ENCODE results near the gene UBE2QL1.

The UBE2QL1 gene

DNA sequence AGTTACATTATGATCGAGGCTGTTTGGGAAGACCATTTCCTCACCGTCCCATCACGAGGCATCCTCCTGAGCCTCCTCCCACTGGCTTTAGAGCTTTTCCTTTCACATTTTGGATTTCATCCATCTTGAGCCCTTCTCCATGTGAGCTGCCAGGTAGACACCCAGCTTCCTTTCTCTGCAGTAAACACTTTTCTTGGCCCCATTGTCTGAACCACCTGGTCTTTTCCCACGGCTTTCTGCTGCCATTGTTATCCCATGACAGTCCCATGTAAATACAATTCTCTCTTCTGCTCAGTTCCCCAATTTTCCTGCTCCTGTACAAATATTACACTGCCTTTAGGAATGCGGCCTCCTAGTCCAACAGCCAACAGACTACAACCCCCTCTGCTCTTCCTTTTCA, 24.1 kb downstream of the UBE2QL1 start:
- Mint-ChIP-seq H3K27me3 (peaks cover 10% of the 10 kb centered on the region), H3K27ac (no peak overlapping the region), H3K9me3 (no peaks in the 10 kb centered on the region), H3K4me1 (ENCODE audit: low read depth) (no peaks in the 10 kb centered on the region), H3K4me3 (no peak overlapping the region), H3K36me3 (ENCODE audit: low read depth) (no peaks in the 10 kb centered on the region)

DNA sequence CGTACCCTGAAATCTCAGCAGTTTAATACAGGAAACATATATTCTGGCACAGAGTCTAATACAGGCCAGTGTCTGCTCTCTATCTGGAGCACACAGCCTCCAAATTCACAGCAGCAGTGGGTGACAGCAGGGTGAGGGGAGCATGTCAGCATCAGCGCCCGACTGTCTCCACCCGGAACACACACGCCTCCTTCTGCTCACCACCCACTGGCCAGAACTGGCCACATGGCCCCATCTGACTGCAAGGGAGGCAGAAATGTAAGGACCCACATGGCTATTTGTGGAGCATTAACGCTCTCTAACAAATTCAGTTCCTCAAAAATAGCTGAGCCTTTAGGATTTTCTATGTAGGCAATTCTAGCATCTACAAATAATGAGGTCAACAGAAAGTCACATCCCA, 24.6 kb downstream of the UBE2QL1 start:
- no peak overlapping the region for H3K4me3 Mint-ChIP-seq
- no peaks in the 10 kb centered on the region for H3K4me1 Mint-ChIP-seq (ENCODE audit: low read depth)
- H3K36me3 Mint-ChIP-seq (ENCODE audit: low read depth): no peaks in the 10 kb centered on the region
- no peak overlapping the region for H3K27ac Mint-ChIP-seq
- H3K9me3 Mint-ChIP-seq: no peaks in the 10 kb centered on the region
- peaks cover 7% of the 10 kb centered on the region for H3K27me3 Mint-ChIP-seq

DNA sequence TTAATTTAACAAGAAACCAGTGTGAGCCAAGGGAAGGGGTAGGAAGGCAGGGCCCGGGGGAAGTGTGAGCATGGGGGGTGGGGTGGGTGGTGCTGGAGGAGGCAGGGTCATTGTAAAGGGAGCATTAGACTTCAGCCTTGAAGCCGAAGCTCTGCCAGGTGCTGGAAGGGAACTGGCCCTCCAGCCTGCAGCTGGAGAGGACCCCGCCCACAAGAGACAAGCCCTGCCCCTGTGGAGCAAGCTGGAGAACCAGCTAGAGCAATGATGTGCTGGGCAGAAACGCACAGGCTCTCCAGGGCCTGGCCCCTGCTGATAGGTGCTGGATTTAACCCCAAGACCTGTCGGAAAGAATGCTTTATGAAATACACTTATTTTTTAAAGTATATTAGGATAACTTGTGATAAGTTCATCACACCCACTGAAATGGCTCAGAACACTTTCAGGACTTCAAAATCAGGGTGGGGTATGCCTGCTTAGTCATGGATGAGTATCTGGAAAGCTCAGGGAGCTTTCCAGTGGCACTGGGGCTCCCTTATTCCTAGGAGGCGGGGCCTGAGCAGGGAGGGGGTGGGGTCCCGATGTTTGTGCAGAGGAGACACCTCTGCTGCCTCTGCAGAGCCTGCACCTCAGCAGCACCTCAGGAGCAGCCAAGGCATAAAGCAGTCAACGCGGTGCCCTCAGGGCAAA, 27.1 kb downstream of the UBE2QL1 start:
- H3K27ac Mint-ChIP-seq: no peak overlapping the region
- no peak overlapping the region for H3K4me3 Mint-ChIP-seq
- H3K9me3 Mint-ChIP-seq: no peaks in the 10 kb centered on the region
- H3K27me3 Mint-ChIP-seq: peaks cover 7% of the 10 kb centered on the region
- no peaks in the 10 kb centered on the region for H3K36me3 Mint-ChIP-seq (ENCODE audit: low read depth)
- no peaks in the 10 kb centered on the region for H3K4me1 Mint-ChIP-seq (ENCODE audit: low read depth)

DNA sequence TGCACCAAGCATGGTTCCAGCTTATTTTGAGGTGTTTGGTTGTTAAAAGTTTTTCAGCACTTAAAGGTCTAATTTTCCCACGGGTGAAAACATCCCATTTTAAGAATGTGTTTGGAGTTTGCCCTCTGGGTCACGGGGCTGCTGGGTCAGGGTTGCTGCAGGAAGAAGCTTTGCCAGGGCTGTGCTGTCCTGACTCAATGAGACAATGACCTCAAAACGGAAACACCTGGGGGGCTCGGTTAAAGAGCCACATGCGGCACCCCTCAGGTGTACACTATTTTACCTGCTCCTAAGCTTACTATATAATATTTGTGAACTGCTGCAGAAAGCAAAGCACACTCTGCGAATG, 27.6 kb downstream of the UBE2QL1 start:
- H3K27me3 Mint-ChIP-seq: peaks cover 7% of the 10 kb centered on the region
- H3K36me3 Mint-ChIP-seq (ENCODE audit: low read depth): no peaks in the 10 kb centered on the region
- no peak overlapping the region for H3K27ac Mint-ChIP-seq
- H3K9me3 Mint-ChIP-seq: no peaks in the 10 kb centered on the region
- no peaks in the 10 kb centered on the region for H3K4me1 Mint-ChIP-seq (ENCODE audit: low read depth)
- no peak overlapping the region for H3K4me3 Mint-ChIP-seq

GRCh38 chr5:6478793-6479192, 30.1 kb downstream of the UBE2QL1 start:
- Mint-ChIP-seq H3K4me3 (no peak overlapping the region), H3K27ac (no peak overlapping the region), H3K9me3 (no peaks in the 10 kb centered on the region), H3K36me3 (ENCODE audit: low read depth) (no peaks in the 10 kb centered on the region), H3K4me1 (ENCODE audit: low read depth) (no peaks in the 10 kb centered on the region), H3K27me3 (no peaks in the 10 kb centered on the region)

GRCh38 chr5:6480133-6481051, 31.7 kb downstream of the UBE2QL1 start:
- Mint-ChIP-seq H3K9me3 (no peaks in the 10 kb centered on the region), H3K27me3 (no peaks in the 10 kb centered on the region), H3K27ac (no peak overlapping the region), H3K4me3 (no peak overlapping the region), H3K36me3 (ENCODE audit: low read depth) (no peaks in the 10 kb centered on the region), H3K4me1 (ENCODE audit: low read depth) (peaks cover 8% of the 10 kb centered on the region)

DNA sequence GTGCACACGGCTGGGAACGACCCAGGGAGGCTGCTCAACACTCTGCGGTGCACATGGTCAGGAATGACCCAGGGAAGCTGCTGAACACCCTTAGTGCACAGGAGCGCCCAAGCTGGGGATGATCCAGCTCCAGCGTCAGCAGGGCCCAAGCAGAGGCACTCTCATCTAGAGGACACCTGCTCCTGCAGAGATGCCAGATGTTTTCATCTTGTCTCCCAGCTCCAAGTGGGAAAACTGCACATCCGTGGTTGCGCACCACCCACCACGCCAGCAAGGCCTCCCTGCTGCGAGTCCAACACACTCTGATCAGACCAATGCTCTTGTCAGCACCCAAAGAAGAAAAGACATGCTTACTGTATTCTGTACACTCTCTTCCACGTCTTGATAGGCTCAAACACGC, 34.1 kb downstream of the UBE2QL1 start:
- H3K9me3 Mint-ChIP-seq: no peaks in the 10 kb centered on the region
- peaks cover 6% of the 10 kb centered on the region for H3K27me3 Mint-ChIP-seq
- H3K4me3 Mint-ChIP-seq: no peak overlapping the region
- H3K36me3 Mint-ChIP-seq (ENCODE audit: low read depth): no peaks in the 10 kb centered on the region
- H3K27ac Mint-ChIP-seq: no peak overlapping the region
- H3K4me1 Mint-ChIP-seq (ENCODE audit: low read depth): peaks cover 11% of the 10 kb centered on the region

GRCh38 chr5:6483880-6484382, 35.3 kb downstream of the UBE2QL1 start:
- peaks cover 11% of the 10 kb centered on the region for H3K4me1 Mint-ChIP-seq (ENCODE audit: low read depth)

GRCh38 chr5:6484446-6484845, 35.8 kb downstream of the UBE2QL1 start:
- H3K4me3 Mint-ChIP-seq: no peak overlapping the region

More at GRCh38 chr5:6483880-6484382, 35.3 kb downstream of the UBE2QL1 start:
- Mint-ChIP-seq H3K9me3 (no peaks in the 10 kb centered on the region), H3K4me3 (no peak overlapping the region), H3K27me3 (peaks cover 6% of the 10 kb centered on the region), H3K36me3 (ENCODE audit: low read depth) (no peaks in the 10 kb centered on the region), H3K27ac (no peak overlapping the region)

DNA sequence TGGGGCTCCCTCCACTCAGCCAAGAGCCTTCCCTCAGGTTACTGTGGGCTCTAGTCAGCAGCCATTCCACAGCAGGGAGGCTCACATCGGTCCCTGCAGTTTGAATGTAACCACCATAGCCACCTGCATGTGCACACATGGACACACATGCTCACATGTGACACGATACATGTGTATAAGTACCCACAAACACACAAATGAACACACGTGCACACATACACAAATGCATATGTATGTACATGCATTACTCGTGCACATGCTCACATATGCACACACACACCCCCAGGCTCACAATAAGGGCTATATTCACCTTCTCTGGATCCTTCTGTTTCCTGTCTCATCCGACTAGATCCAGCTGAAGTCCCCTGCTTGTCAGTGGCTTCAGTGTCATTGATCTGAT, 36.2 kb downstream of the UBE2QL1 start:
- Mint-ChIP-seq H3K27me3 (peaks cover 6% of the 10 kb centered on the region), H3K36me3 (ENCODE audit: low read depth) (no peaks in the 10 kb centered on the region), H3K4me1 (ENCODE audit: low read depth) (peaks cover 11% of the 10 kb centered on the region), H3K9me3 (no peaks in the 10 kb centered on the region), H3K27ac (no peak overlapping the region), H3K4me3 (no peak overlapping the region)

More at GRCh38 chr5:6484446-6484845, 35.8 kb downstream of the UBE2QL1 start:
- Mint-ChIP-seq H3K9me3 (no peaks in the 10 kb centered on the region), H3K27me3 (peaks cover 6% of the 10 kb centered on the region), H3K36me3 (ENCODE audit: low read depth) (no peaks in the 10 kb centered on the region), H3K27ac (no peak overlapping the region), H3K4me1 (ENCODE audit: low read depth) (peaks cover 11% of the 10 kb centered on the region)

DNA sequence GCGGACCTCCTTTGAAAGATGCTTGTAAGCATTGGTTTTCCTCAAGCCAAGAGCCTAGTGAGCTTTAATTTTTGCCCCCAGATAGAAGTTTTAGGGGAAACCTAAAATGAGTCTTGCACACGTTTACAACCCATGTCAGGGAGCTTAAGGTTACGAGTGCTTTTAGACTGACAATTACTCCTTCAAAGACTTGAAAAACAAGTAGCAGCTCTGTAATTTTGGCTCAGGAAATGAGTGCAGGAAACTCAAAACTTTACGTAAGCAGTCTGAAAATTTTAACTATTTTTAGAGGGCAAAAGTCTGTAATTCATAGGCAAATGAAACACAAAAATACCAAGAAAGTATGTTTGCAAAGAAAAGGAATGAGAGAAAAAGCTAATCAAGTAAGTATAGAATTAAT, 36.8 kb downstream of the UBE2QL1 start:
- Mint-ChIP-seq H3K36me3 (ENCODE audit: low read depth) (no peaks in the 10 kb centered on the region), H3K4me3 (no peak overlapping the region), H3K9me3 (no peaks in the 10 kb centered on the region), H3K27me3 (peaks cover 6% of the 10 kb centered on the region), H3K27ac (no peak overlapping the region), H3K4me1 (ENCODE audit: low read depth) (peaks cover 11% of the 10 kb centered on the region)

GRCh38 chr5:6486074-6486473, 37.4 kb downstream of the UBE2QL1 start:
- Mint-ChIP-seq H3K27ac (no peak overlapping the region), H3K4me3 (no peak overlapping the region)

GRCh38 chr5:6487081-6487480, 38.4 kb downstream of the UBE2QL1 start:
- no peaks in the 10 kb centered on the region for H3K36me3 Mint-ChIP-seq (ENCODE audit: low read depth)
- no peak overlapping the region for H3K4me3 Mint-ChIP-seq
- peaks cover 11% of the 10 kb centered on the region for H3K4me1 Mint-ChIP-seq (ENCODE audit: low read depth)
- peaks cover 10% of the 10 kb centered on the region for H3K27me3 Mint-ChIP-seq
- no peak overlapping the region for H3K27ac Mint-ChIP-seq
- H3K9me3 Mint-ChIP-seq: no peaks in the 10 kb centered on the region

More at GRCh38 chr5:6486074-6486473, 37.4 kb downstream of the UBE2QL1 start:
- H3K4me1 Mint-ChIP-seq (ENCODE audit: low read depth): peaks cover 11% of the 10 kb centered on the region
- no peaks in the 10 kb centered on the region for H3K9me3 Mint-ChIP-seq
- peaks cover 6% of the 10 kb centered on the region for H3K27me3 Mint-ChIP-seq
- no peaks in the 10 kb centered on the region for H3K36me3 Mint-ChIP-seq (ENCODE audit: low read depth)

- Mint-ChIP-seq H3K4me1 (ENCODE audit: low read depth) (peaks cover 11% of the 10 kb centered on the region), H3K9me3 (no peaks in the 10 kb centered on the region), H3K36me3 (ENCODE audit: low read depth) (no peaks in the 10 kb centered on the region), H3K27me3 (peaks cover 16% of the 10 kb centered on the region), H3K27ac (no peak overlapping the region), H3K4me3 (no peak overlapping the region)
These were observed 39.4 kb downstream of the UBE2QL1 start for GRCh38 chr5:6488021-6488420.

GRCh38 chr5:6489643-6490185, 41.1 kb downstream of the UBE2QL1 start:
- Mint-ChIP-seq H3K27me3 (peaks cover 19% of the 10 kb centered on the region), H3K27ac (no peak overlapping the region), H3K36me3 (ENCODE audit: low read depth) (no peaks in the 10 kb centered on the region), H3K4me3 (no peak overlapping the region), H3K9me3 (no peaks in the 10 kb centered on the region), H3K4me1 (ENCODE audit: low read depth) (peaks cover 7% of the 10 kb centered on the region)
